ENCODE measurements around the gene TRIM5. TPM values are rescaled to one million over a fixed set of nuclear protein-coding genes. Genes with fewer than 3 reads are reported as not detected.
"Not testable (repeated sequence)": the region's sequence is repeated elsewhere in the genome, so short reads cannot be mapped to it uniquely, and the experiment has no call there.

Gene TRIM5
- total and polyA plus RNA-seq, 2 experiments from 2014 or later = 14.2 to 30.1 TPM

GRCh38 chr11:5665746-5666401 lies 19.0 kb downstream of the TRIM5 start:
- H3K79me2 ChIP-seq = peaks cover 1% of the 10 kb centered on the region
- H3K4me1 ChIP-seq (ENCODE audit: insufficient read depth) = no peaks in the 10 kb centered on the region
- no peak overlapping the region for H3K4me2 ChIP-seq
- H3K36me3 ChIP-seq (replicated peaks; ENCODE audit: insufficient read depth, low read depth) = no peaks in the 10 kb centered on the region
- H3K27ac ChIP-seq = no peak overlapping the region
- no peaks in the 10 kb centered on the region for H3K9me3 ChIP-seq (ENCODE audit: low read depth)
- no peaks in the 10 kb centered on the region for H4K20me1 ChIP-seq (ENCODE audit: insufficient read depth, poor library complexity, severe bottlenecking)
- no peaks in the 10 kb centered on the region for H3K27me3 ChIP-seq
- no peak for DNase-seq (ENCODE audit: low spot score)
- no peak overlapping the region for H3K4me3 ChIP-seq
- TF ChIP-seq EZH2phosphoT487 (IDR thresholded peaks at IDR 0.05; ENCODE audit: low read depth, severe bottlenecking, unreplicated experiment) (no peak), EZH2 (IDR thresholded peaks at IDR 0.05; ENCODE audit: borderline replicate concordance) (no peak), CTCF (IDR thresholded peaks at IDR 0.05; ENCODE audit: poor library complexity) (no peak)
- no peaks in the 10 kb centered on the region for H3K9me2 ChIP-seq (replicated peaks; ENCODE audit: insufficient read depth)
- H2AFZ ChIP-seq = no peak overlapping the region
- WGBS (ENCODE audit: low lambda C conversion rate, missing lambda C conversion rate) = 88% methylated on average over 5 of the region's 5 CpGs

- 96% methylated on average over 4 of the region's 4 CpGs for WGBS (ENCODE audit: low lambda C conversion rate, missing lambda C conversion rate)
Measured at GRCh38 chr11:5665051-5665570, 19.8 kb downstream of the TRIM5 start.

GRCh38 chr11:5663511-5663910 lies 21.4 kb downstream of the TRIM5 start:
- TF ChIP-seq EZH2 (IDR thresholded peaks at IDR 0.05; ENCODE audit: borderline replicate concordance) (no peak), CTCF (IDR thresholded peaks at IDR 0.05; ENCODE audit: poor library complexity) (no peak), EZH2phosphoT487 (IDR thresholded peaks at IDR 0.05; ENCODE audit: low read depth, severe bottlenecking, unreplicated experiment) (no peak)
- no peak overlapping the region for H3K4me3 ChIP-seq
- no peaks in the 10 kb centered on the region for H3K27me3 ChIP-seq
- H2AFZ ChIP-seq = no peak overlapping the region
- no peaks in the 10 kb centered on the region for H3K36me3 ChIP-seq (replicated peaks; ENCODE audit: insufficient read depth, low read depth)
- 95% methylated on average over 2 of the region's 2 CpGs for WGBS (ENCODE audit: low lambda C conversion rate, missing lambda C conversion rate)
- no peak overlapping the region for H3K27ac ChIP-seq
- H4K20me1 ChIP-seq (ENCODE audit: insufficient read depth, poor library complexity, severe bottlenecking) = no peaks in the 10 kb centered on the region
- no peaks in the 10 kb centered on the region for H3K79me2 ChIP-seq
- H3K9me3 ChIP-seq (ENCODE audit: low read depth) = no peaks in the 10 kb centered on the region
- no peak for DNase-seq (ENCODE audit: low spot score)
- no peaks in the 10 kb centered on the region for H3K9me2 ChIP-seq (replicated peaks; ENCODE audit: insufficient read depth)
- no peak overlapping the region for H3K4me2 ChIP-seq
- H3K4me1 ChIP-seq (ENCODE audit: insufficient read depth) = no peaks in the 10 kb centered on the region

More at GRCh38 chr11:5665051-5665570, 19.8 kb downstream of the TRIM5 start:
- no peak for TF ChIP-seq EZH2phosphoT487 (IDR thresholded peaks at IDR 0.05; ENCODE audit: low read depth, severe bottlenecking, unreplicated experiment)
- Histone ChIP-seq H3K27ac (no peak overlapping the region), H3K4me2 (no peak overlapping the region), H3K9me3 (ENCODE audit: low read depth) (no peaks in the 10 kb centered on the region), H2AFZ (no peak overlapping the region), H3K36me3 (replicated peaks; ENCODE audit: insufficient read depth, low read depth) (no peaks in the 10 kb centered on the region), H3K4me1 (ENCODE audit: insufficient read depth) (no peaks in the 10 kb centered on the region), H3K79me2 (no peaks in the 10 kb centered on the region), H4K20me1 (ENCODE audit: insufficient read depth, poor library complexity, severe bottlenecking) (no peaks in the 10 kb centered on the region), H3K9me2 (replicated peaks; ENCODE audit: insufficient read depth) (no peaks in the 10 kb centered on the region), H3K27me3 (no peaks in the 10 kb centered on the region), H3K4me3 (no peak overlapping the region)
- no peak for DNase-seq (ENCODE audit: low spot score)

- H2AFZ ChIP-seq = no peak overlapping the region
- no peak overlapping the region for H3K4me3 ChIP-seq
- H3K4me1 ChIP-seq (ENCODE audit: insufficient read depth) = no peaks in the 10 kb centered on the region
- no peak for DNase-seq (ENCODE audit: low spot score)
- H3K27me3 ChIP-seq = no peaks in the 10 kb centered on the region
- no peaks in the 10 kb centered on the region for H3K79me2 ChIP-seq
- H3K4me2 ChIP-seq = no peak overlapping the region
- H3K36me3 ChIP-seq (replicated peaks; ENCODE audit: insufficient read depth, low read depth) = no peaks in the 10 kb centered on the region
- 93% methylated on average over 5 of the region's 5 CpGs for WGBS (ENCODE audit: low lambda C conversion rate, missing lambda C conversion rate)
- no peaks in the 10 kb centered on the region for H3K9me3 ChIP-seq (ENCODE audit: low read depth)
- no peak for TF ChIP-seq EZH2 (IDR thresholded peaks at IDR 0.05; ENCODE audit: borderline replicate concordance)
- TF ChIP-seq CTCF (IDR thresholded peaks at IDR 0.05; ENCODE audit: poor library complexity) = no peak
- no peak for TF ChIP-seq EZH2phosphoT487 (IDR thresholded peaks at IDR 0.05; ENCODE audit: low read depth, severe bottlenecking, unreplicated experiment)
- H3K27ac ChIP-seq = no peak overlapping the region
- H4K20me1 ChIP-seq (ENCODE audit: insufficient read depth, poor library complexity, severe bottlenecking) = no peaks in the 10 kb centered on the region
- H3K9me2 ChIP-seq (replicated peaks; ENCODE audit: insufficient read depth) = no peaks in the 10 kb centered on the region
Measured at GRCh38 chr11:5658318-5658717, 26.6 kb downstream of the TRIM5 start.

- H2AFZ ChIP-seq; H3K4me3 ChIP-seq; H3K4me2 ChIP-seq; H4K20me1 ChIP-seq (ENCODE audit: insufficient read depth, poor library complexity, severe bottlenecking); H3K9me2 ChIP-seq (replicated peaks; ENCODE audit: insufficient read depth); H3K27me3 ChIP-seq; H3K4me1 ChIP-seq (ENCODE audit: insufficient read depth); H3K36me3 ChIP-seq (replicated peaks; ENCODE audit: insufficient read depth, low read depth); DNase-seq (ENCODE audit: low spot score); H3K9me3 ChIP-seq (ENCODE audit: low read depth); H3K79me2 ChIP-seq; H3K27ac ChIP-seq: not testable (repeated sequence)
- 95% methylated on average over 2 of the region's 2 CpGs for WGBS (ENCODE audit: low lambda C conversion rate, missing lambda C conversion rate)
Measured at GRCh38 chr11:5656956-5657355, 27.9 kb downstream of the TRIM5 start.
